ENCODE measurements around the gene ASRGL1.
A peak's percentile ranks its signal among the peaks of the same experiment; 100 is the strongest.
"Not testable (repeated sequence)": the region's sequence is repeated elsewhere in the genome, so short reads cannot be mapped to it uniquely, and the experiment has no call there.

ASRGL1 gene

GRCh38 chr11:62372871-62373270, 35.6 kb downstream of the ASRGL1 start:
- no peak for TF ChIP-seq HDGF (IDR thresholded peaks at IDR 0.05; ENCODE audit: borderline replicate concordance)
- TF ChIP-seq SP1 (IDR thresholded peaks at IDR 0.05): no peak
- no peak for TF ChIP-seq NFRKB (IDR thresholded peaks at IDR 0.05)
- no peak for TF ChIP-seq ARNT (IDR thresholded peaks at IDR 0.05)
- TF ChIP-seq ZNF384 (IDR thresholded peaks at IDR 0.05): no peak
- no peak for TF ChIP-seq FOXM1 (IDR thresholded peaks at IDR 0.05; ENCODE audit: borderline replicate concordance)
- TF ChIP-seq BHLHE40 (IDR thresholded peaks at IDR 0.05; ENCODE audit: borderline replicate concordance): no peak
- no peak for TF ChIP-seq TARDBP (IDR thresholded peaks at IDR 0.05)
- no peak for TF ChIP-seq ELF4 (IDR thresholded peaks at IDR 0.05)
- no peak for TF ChIP-seq LEF1 (IDR thresholded peaks at IDR 0.05; ENCODE audit: borderline replicate concordance)
- TF ChIP-seq SUZ12 (IDR thresholded peaks at IDR 0.05): no peak
- CTCF ChIA-PET: no interaction called here
- no peak for DNase-seq (ENCODE audit: extremely low spot score)
- POLR2A ChIA-PET: no interaction called here

DNA sequence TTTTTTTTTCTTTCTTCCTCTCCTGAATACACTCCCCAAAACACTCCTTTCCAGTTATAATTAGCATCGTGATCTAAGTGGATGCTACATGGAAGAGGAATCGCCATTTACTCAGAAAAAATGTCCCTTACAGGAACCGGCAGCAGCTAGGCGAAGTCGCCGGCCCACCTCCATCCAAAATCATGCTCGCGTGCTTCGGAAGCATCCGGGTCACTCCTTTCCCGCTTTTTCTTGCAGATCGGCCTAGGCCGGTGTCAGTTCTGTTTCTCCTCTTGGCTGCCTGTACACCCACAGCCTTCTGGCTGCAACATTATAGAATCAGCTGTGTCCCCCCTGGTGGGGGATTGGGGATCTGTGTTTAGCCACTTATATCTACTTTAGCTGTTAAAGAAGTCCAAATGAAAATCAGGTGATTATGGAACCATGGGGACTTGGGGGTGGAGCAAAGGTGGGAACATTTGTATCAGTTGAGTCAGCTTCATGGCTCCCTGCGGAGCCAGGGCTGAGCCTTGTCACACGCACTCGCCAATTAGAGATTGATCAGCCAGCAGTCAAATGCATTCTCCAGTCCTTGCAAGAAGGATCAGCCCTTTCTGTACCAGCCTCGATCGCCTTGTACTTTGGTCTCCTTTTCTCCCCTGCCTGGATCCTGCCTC, 36.3 kb downstream of the ASRGL1 start:
- ChIA-PET CTCF (interaction anchor here (0.6 kb wide), 1 partner anchor 477 kb away, joined by 3 read pairs; no protein-coding TSS in a partner anchor), POLR2A (no interaction called here)
- no peak for DNase-seq (ENCODE audit: extremely low spot score)
- no peak for TF ChIP-seq ELF4 (IDR thresholded peaks at IDR 0.05)
- TF ChIP-seq CTBP1 (IDR thresholded peaks at IDR 0.05; ENCODE audit: borderline replicate concordance): no peak
- TF ChIP-seq FOXA1 (IDR thresholded peaks at IDR 0.05): no peak
- TF ChIP-seq HDGF (IDR thresholded peaks at IDR 0.05; ENCODE audit: borderline replicate concordance): no peak
- TF ChIP-seq PKNOX1 (IDR thresholded peaks at IDR 0.05): no peak
- TF ChIP-seq ARNT (IDR thresholded peaks at IDR 0.05): no peak
- TF ChIP-seq FOXK2 (IDR thresholded peaks at IDR 0.05): no peak
- no peak for TF ChIP-seq NFRKB (IDR thresholded peaks at IDR 0.05)
- TF ChIP-seq LEF1 (IDR thresholded peaks at IDR 0.05; ENCODE audit: borderline replicate concordance): no peak
- TF ChIP-seq FOXM1 (IDR thresholded peaks at IDR 0.05; ENCODE audit: borderline replicate concordance): no peak
- no peak for TF ChIP-seq SP1 (IDR thresholded peaks at IDR 0.05)
- TF ChIP-seq TARDBP (IDR thresholded peaks at IDR 0.05): no peak
- TF ChIP-seq L3MBTL2 (conservative IDR thresholded peaks at IDR 0.05): no peak
- no peak for TF ChIP-seq BHLHE40 (IDR thresholded peaks at IDR 0.05; ENCODE audit: borderline replicate concordance)
- TF ChIP-seq ZNF384 (IDR thresholded peaks at IDR 0.05): no peak
- no peak for TF ChIP-seq SUZ12 (IDR thresholded peaks at IDR 0.05)

- CTCF ChIA-PET: interaction anchor here (0.5 kb wide), 1 partner anchor 299 kb away, joined by 5 read pairs; no protein-coding TSS in a partner anchor
- TF ChIP-seq SUZ12 (IDR thresholded peaks at IDR 0.05) (no peak), ZNF384 (IDR thresholded peaks at IDR 0.05) (no peak), FOXA1 (IDR thresholded peaks at IDR 0.05) (no peak), FOXK2 (IDR thresholded peaks at IDR 0.05) (no peak), HDGF (IDR thresholded peaks at IDR 0.05; ENCODE audit: borderline replicate concordance) (no peak), BHLHE40 (IDR thresholded peaks at IDR 0.05; ENCODE audit: borderline replicate concordance) (no peak), FOXM1 (IDR thresholded peaks at IDR 0.05; ENCODE audit: borderline replicate concordance) (no peak), CTBP1 (IDR thresholded peaks at IDR 0.05; ENCODE audit: borderline replicate concordance) (no peak), LEF1 (IDR thresholded peaks at IDR 0.05; ENCODE audit: borderline replicate concordance) (no peak), ARNT (IDR thresholded peaks at IDR 0.05) (no peak)
- DNase-seq (ENCODE audit: extremely low spot score): no peak
- POLR2A ChIA-PET: no interaction called here
Observed at GRCh38 chr11:62374801-62375200, 37.6 kb downstream of the ASRGL1 start.

GRCh38 chr11:62378459-62379063, 41.3 kb downstream of the ASRGL1 start:
- DNase-seq (ENCODE audit: extremely low spot score); POLR2A ChIA-PET: not testable (repeated sequence)
- CTCF ChIA-PET: interaction anchor here (0.9 kb wide), 1 partner anchor 38 kb away, joined by 6 read pairs; no protein-coding TSS in a partner anchor

- POLR2A ChIA-PET; DNase-seq (ENCODE audit: extremely low spot score); CTCF ChIA-PET: not testable (repeated sequence)
Observed at GRCh38 chr11:62379586-62379985, 42.3 kb downstream of the ASRGL1 start.

DNA sequence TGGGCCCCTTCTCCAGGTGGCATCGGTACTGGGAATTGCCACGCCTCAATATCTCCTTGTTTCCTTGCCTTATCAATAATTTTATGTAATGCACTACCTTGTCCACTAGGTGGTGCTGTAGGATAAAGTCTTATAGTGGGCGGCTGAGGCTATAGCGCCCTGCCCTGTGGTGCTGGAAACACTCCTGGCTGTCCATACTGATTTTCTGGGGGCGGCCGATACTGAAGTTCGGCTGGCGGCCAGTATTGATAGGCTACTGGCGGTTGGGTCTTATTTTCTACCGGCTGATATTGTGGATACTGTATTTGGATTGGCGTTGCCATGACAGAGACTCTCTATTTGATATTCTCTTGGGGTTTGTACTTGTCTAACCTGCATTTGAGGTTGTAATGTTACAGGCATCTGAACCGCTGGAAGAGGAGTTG, 43.6 kb downstream of the ASRGL1 start:
- CTCF ChIA-PET: interaction anchor here (1.0 to 1.4 kb wide), 2 partner anchors 44 to 162 kb away, joined by 4 to 7 read pairs; no protein-coding TSS in a partner anchor
- peak; percentile 63 for DNase-seq (ENCODE audit: extremely low spot score)
- POLR2A ChIA-PET: not testable (repeated sequence)

- TF ChIP-seq NFRKB (IDR thresholded peaks at IDR 0.05): no peak
- no peak for TF ChIP-seq L3MBTL2 (conservative IDR thresholded peaks at IDR 0.05)
- TF ChIP-seq BHLHE40 (IDR thresholded peaks at IDR 0.05; ENCODE audit: borderline replicate concordance): no peak
- no peak for TF ChIP-seq HDGF (IDR thresholded peaks at IDR 0.05; ENCODE audit: borderline replicate concordance)
- no peak; the same call in 1 of the 2 replicates for TF ChIP-seq ZNF384 (IDR thresholded peaks at IDR 0.05)
- TF ChIP-seq PKNOX1 (IDR thresholded peaks at IDR 0.05): no peak
- TF ChIP-seq ELF4 (IDR thresholded peaks at IDR 0.05): no peak
- TF ChIP-seq LEF1 (IDR thresholded peaks at IDR 0.05; ENCODE audit: borderline replicate concordance): no peak
- TF ChIP-seq FOXK2 (IDR thresholded peaks at IDR 0.05): no peak
- no peak for TF ChIP-seq FOXA1 (IDR thresholded peaks at IDR 0.05)
- TF ChIP-seq TARDBP (IDR thresholded peaks at IDR 0.05): no peak
- no peak for TF ChIP-seq SP1 (IDR thresholded peaks at IDR 0.05)
- no peak for TF ChIP-seq SUZ12 (IDR thresholded peaks at IDR 0.05)
- TF ChIP-seq CTBP1 (IDR thresholded peaks at IDR 0.05; ENCODE audit: borderline replicate concordance): no peak
- ChIA-PET CTCF (interaction anchor here (0.7 kb wide), 1 partner anchor 18 kb away, joined by 5 read pairs; no protein-coding TSS in a partner anchor), POLR2A (no interaction called here)
- no peak for DNase-seq (ENCODE audit: extremely low spot score)
Observed at GRCh38 chr11:62383822-62384221, 46.6 kb downstream of the ASRGL1 start.

DNA sequence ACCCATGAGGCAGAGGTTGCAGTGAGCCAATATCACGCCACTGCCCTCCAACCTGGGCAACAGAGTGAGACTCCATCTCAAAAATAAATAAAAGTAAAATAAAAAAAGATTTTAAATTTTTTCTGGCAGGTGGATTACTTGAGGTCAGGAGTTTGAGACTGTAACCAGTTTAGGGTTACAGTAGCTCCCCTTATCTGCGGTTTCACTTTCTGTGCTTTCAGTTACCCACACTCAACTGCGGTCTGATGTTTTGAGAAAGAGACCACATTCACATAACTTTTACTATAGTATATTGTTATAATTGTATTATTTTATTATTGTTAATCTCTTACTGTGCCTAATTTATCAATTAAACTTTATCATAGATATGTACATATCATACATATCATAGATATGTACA, 48.8 kb downstream of the ASRGL1 start:
- DNase-seq (ENCODE audit: extremely low spot score); POLR2A ChIA-PET: not testable (repeated sequence)
- CTCF ChIA-PET: interaction anchor here (1.2 kb wide), 1 partner anchor 38 kb away, joined by 3 read pairs; no protein-coding TSS in a partner anchor
